ENCODE results near the gene SIK3.

GRCh38 chr11:116953530-116954285, 144.5 kb downstream of the SIK3 start:
- TF ChIP-seq CTCF (IDR thresholded peaks at IDR 0.05) (no peak), EP300 (IDR thresholded peaks at IDR 0.05) (no peak), POLR2A (IDR thresholded peaks at IDR 0.05) (no peak)
